ENCODE measurements around the gene VSIG1. TPM values are rescaled to one million over a fixed set of nuclear protein-coding genes. Genes with fewer than 3 reads are reported as not detected.

The VSIG1 gene
- total and polyA plus RNA-seq, 2 experiments from 2014 or later: 5.2 to 12.8 TPM

DNA sequence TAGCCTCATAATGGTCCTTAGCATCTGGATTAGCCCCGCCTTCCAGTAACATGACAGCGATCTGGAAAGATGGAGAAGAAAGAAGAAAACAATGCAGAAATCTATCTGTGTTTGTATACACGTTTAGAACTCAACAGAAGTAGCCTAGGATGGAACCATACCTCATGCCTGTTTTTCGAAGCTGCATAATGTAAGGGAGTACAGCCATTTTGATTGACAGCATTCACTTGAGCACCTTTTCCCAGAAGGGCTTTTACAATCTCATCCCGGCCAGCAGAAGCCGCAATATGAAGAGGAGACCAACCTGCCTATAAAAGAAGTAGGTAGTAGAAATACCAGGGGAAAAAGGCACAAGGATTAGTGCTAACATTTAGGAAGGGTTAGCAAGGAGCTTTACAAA is 42.9 kb downstream of the VSIG1 start:
- WGBS (ENCODE audit: low lambda C conversion rate, missing lambda C conversion rate): 78% methylated on average over 6 of the region's 6 CpGs
- peaks cover 15% of the 10 kb centered on the region for H3K79me2 ChIP-seq
- no peak overlapping the region for H3K4me2 ChIP-seq
- DNase-seq (ENCODE audit: low spot score): no peak
- no peak for TF ChIP-seq EZH2 (IDR thresholded peaks at IDR 0.05; ENCODE audit: borderline replicate concordance)
- no peak for TF ChIP-seq EZH2phosphoT487 (IDR thresholded peaks at IDR 0.05; ENCODE audit: low read depth, severe bottlenecking, unreplicated experiment)
- TF ChIP-seq, protein P1, sequence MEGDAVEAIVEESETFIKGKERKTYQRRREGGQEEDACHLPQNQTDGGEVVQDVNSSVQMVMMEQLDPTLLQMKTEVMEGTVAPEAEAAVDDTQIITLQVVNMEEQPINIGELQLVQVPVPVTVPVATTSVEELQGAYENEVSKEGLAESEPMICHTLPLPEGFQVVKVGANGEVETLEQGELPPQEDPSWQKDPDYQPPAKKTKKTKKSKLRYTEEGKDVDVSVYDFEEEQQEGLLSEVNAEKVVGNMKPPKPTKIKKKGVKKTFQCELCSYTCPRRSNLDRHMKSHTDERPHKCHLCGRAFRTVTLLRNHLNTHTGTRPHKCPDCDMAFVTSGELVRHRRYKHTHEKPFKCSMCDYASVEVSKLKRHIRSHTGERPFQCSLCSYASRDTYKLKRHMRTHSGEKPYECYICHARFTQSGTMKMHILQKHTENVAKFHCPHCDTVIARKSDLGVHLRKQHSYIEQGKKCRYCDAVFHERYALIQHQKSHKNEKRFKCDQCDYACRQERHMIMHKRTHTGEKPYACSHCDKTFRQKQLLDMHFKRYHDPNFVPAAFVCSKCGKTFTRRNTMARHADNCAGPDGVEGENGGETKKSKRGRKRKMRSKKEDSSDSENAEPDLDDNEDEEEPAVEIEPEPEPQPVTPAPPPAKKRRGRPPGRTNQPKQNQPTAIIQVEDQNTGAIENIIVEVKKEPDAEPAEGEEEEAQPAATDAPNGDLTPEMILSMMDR (IDR thresholded peaks at IDR 0.05; ENCODE audit: poor library complexity): no peak
- H4K20me1 ChIP-seq (ENCODE audit: insufficient read depth, poor library complexity, severe bottlenecking): no peaks in the 10 kb centered on the region
- no peaks in the 10 kb centered on the region for H3K36me3 ChIP-seq (replicated peaks; ENCODE audit: insufficient read depth, low read depth)
- H3K4me3 ChIP-seq: no peak overlapping the region
- H3K27me3 ChIP-seq: no peaks in the 10 kb centered on the region
- peak overlapping the region; percentile 12 for H3K27ac ChIP-seq
- H3K9me2 ChIP-seq (replicated peaks; ENCODE audit: insufficient read depth): no peaks in the 10 kb centered on the region
- H3K4me1 ChIP-seq (ENCODE audit: insufficient read depth): peaks cover 8% of the 10 kb centered on the region
- H2AFZ ChIP-seq: no peak overlapping the region
- no peaks in the 10 kb centered on the region for H3K9me3 ChIP-seq (ENCODE audit: low read depth)

DNA sequence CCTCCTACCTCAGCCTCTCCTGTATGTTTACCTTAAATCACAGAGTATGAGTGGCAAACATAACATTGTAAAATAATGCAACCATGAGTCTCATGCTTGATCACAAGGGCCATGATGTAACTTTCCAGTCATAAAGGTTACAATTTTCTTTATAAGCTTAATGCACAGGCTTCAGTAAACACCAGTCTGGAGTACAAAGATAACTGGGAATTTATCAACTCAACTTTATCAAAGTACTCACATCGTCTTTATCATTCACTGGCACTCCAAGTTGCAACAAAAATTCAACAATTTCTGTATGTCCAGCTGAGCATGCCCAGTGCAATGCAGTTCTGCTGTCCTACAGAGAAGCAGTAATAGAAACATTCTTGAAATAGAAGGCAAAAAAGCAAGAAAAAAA is 43.6 kb downstream of the VSIG1 start:
- peak; percentile 10 for DNase-seq (ENCODE audit: low spot score)

DNA sequence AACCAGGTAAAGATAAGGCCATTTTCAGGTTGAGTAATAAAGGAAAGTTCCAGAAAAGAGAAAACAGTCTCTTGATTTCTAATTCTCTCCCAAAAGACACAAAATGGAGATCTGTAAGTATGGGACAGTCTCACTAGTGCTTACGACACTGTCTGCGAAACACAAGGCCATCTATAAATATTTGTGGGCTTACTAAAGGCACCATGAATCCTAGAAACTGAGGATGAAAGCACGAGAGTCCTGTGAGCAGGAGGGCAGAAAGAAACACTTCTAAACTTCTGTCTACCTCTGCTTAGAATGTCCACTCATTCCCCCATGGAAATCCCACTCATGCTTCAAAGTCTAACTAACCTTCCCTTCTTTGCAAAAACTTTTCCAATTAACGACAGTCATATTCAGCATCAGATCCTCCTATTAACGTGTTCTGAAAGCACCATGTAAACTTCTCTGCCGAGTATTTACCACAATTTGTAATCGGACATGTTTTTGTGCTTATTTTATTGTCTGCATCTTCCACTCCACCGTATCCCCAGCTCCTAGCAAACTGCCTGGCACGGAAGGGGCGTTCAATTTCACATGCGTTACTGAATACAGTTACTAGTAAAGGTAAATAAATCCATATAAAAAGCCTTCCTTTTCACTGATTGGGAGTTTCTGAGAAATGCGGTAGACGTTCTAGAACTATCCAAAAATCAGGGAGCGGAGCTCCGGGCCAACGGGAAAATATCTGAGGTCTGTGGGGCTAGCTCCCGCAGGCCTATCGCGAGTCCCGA is 45.8 kb downstream of the VSIG1 start:
- Histone ChIP-seq H4K20me1 (ENCODE audit: insufficient read depth, poor library complexity, severe bottlenecking) (no peaks in the 10 kb centered on the region), H3K4me2 (peak overlapping the region; percentile 78), H3K4me1 (ENCODE audit: insufficient read depth) (peaks cover 8% of the 10 kb centered on the region), H3K4me3 (peak overlapping the region; percentile 66), H3K36me3 (replicated peaks; ENCODE audit: insufficient read depth, low read depth) (no peaks in the 10 kb centered on the region), H3K27ac (peak overlapping the region; percentile 96), H3K9me3 (ENCODE audit: low read depth) (no peaks in the 10 kb centered on the region), H3K27me3 (no peaks in the 10 kb centered on the region), H3K9me2 (replicated peaks; ENCODE audit: insufficient read depth) (no peaks in the 10 kb centered on the region), H2AFZ (peak overlapping the region; percentile 57), H3K79me2 (peaks cover 15% of the 10 kb centered on the region)
- WGBS (ENCODE audit: low lambda C conversion rate, missing lambda C conversion rate): 38% methylated on average over 20 of the region's 20 CpGs
- DNase-seq (ENCODE audit: low spot score): no peak
- no peak for TF ChIP-seq EZH2phosphoT487 (IDR thresholded peaks at IDR 0.05; ENCODE audit: low read depth, severe bottlenecking, unreplicated experiment)
- TF ChIP-seq, protein P1 (IDR thresholded peaks at IDR 0.05; ENCODE audit: poor library complexity): no peak
- TF ChIP-seq EZH2 (IDR thresholded peaks at IDR 0.05; ENCODE audit: borderline replicate concordance): no peak

More for the DNA sequence above, 43.6 kb downstream of the VSIG1 start:
- peak overlapping the region; percentile 78 for H3K4me2 ChIP-seq
- WGBS (ENCODE audit: low lambda C conversion rate, missing lambda C conversion rate): 56% methylated on average over 1 of the region's 1 CpG
- no peaks in the 10 kb centered on the region for H3K36me3 ChIP-seq (replicated peaks; ENCODE audit: insufficient read depth, low read depth)
- H3K27ac ChIP-seq: peak overlapping the region; percentile 32
- H3K9me3 ChIP-seq (ENCODE audit: low read depth): no peaks in the 10 kb centered on the region
- H3K4me3 ChIP-seq: no peak overlapping the region
- no peaks in the 10 kb centered on the region for H3K9me2 ChIP-seq (replicated peaks; ENCODE audit: insufficient read depth)
- TF ChIP-seq, protein P1 (IDR thresholded peaks at IDR 0.05; ENCODE audit: poor library complexity): no peak
- no peak for TF ChIP-seq EZH2phosphoT487 (IDR thresholded peaks at IDR 0.05; ENCODE audit: low read depth, severe bottlenecking, unreplicated experiment)
- no peak for TF ChIP-seq EZH2 (IDR thresholded peaks at IDR 0.05; ENCODE audit: borderline replicate concordance)
- peaks cover 8% of the 10 kb centered on the region for H3K4me1 ChIP-seq (ENCODE audit: insufficient read depth)
- no peak overlapping the region for H2AFZ ChIP-seq
- peaks cover 15% of the 10 kb centered on the region for H3K79me2 ChIP-seq
- no peaks in the 10 kb centered on the region for H3K27me3 ChIP-seq
- no peaks in the 10 kb centered on the region for H4K20me1 ChIP-seq (ENCODE audit: insufficient read depth, poor library complexity, severe bottlenecking)
